ENCODE data around the gene RPL13. TPM values are rescaled to one million over a fixed set of nuclear protein-coding genes. Genes with fewer than 3 reads are reported as not detected.
A peak's percentile ranks its signal among the peaks of the same experiment; 100 is the strongest.

Gene RPL13
- total and polyA plus RNA-seq, 4 donors, result 1,505 to 6,820 (median 3,018) TPM

DNA sequence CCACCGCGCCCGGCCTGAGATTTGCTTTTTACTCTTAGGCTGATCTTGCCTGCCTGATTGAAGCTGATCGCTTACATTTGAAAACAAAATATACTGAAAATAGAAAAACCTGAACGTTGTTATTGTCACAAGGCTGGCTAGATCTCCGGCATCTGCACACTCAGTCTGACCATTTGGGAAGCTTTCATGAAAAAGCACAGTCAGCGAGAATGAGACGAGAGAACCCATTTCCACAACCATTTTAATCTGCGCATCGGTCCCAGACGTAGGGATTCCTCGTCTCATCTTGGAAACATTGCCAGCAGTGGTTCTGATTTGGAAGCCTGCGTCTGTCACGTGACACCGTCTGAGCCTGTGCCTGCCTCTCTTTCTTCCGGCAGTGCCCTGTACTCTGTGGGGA lies 31.4 kb upstream of the RPL13 start:
- intact Hi-C loops (cut with DNase I), result no loop called here
- Histone ChIP-seq H3K4me3 (ENCODE audit: low read length in 2 of 2) (no peak overlapping the region), H3K36me3 (ENCODE audit: control insufficient read depth in 1 of 2, insufficient read depth in 2 of 2, low read length in 1 of 2) (peaks cover 0 to 5% of the 10 kb centered on the region in 2 donors), H3K4me1 (ENCODE audit: control insufficient read depth in 1 of 2, insufficient read depth in 2 of 2, low read length in 2 of 2) (no peaks in the 10 kb centered on the region), H3K9me3 (ENCODE audit: control insufficient read depth, low read length) (no peaks in the 10 kb centered on the region), H3K27me3 (ENCODE audit: control insufficient read depth in 1 of 2, insufficient read depth in 2 of 2, low read length in 1 of 2) (no peaks in the 10 kb centered on the region), H3K27ac (ENCODE audit: low read depth in 1 of 2, low read length in 2 of 2) (no peak overlapping the region)
- WGBS, 2 donors, result 86 to 89% methylated on average over 16 of the region's 16 CpGs
- DNase-seq, result no peak
- no peak for ATAC-seq (ENCODE audit: low FRiP score)

GRCh38 chr16:89530401-89531381 lies 29.8 kb upstream of the RPL13 start:
- Histone ChIP-seq H3K27ac (ENCODE audit: low read depth in 1 of 2, low read length in 2 of 2) (no peak overlapping the region), H3K36me3 (ENCODE audit: control insufficient read depth in 1 of 2, insufficient read depth in 2 of 2, low read length in 1 of 2) (peaks cover 0 to 6% of the 10 kb centered on the region in 2 donors), H3K4me3 (ENCODE audit: low read length in 2 of 2) (no peak overlapping the region), H3K9me3 (ENCODE audit: control insufficient read depth, low read length) (no peaks in the 10 kb centered on the region), H3K4me1 (ENCODE audit: control insufficient read depth in 1 of 2, insufficient read depth in 2 of 2, low read length in 2 of 2) (no peaks in the 10 kb centered on the region), H3K27me3 (ENCODE audit: control insufficient read depth in 1 of 2, insufficient read depth in 2 of 2, low read length in 1 of 2) (no peaks in the 10 kb centered on the region)
- intact Hi-C loops (cut with DNase I), result no loop called here
- DNase-seq (no peak), ATAC-seq (ENCODE audit: low FRiP score) (no peak)
- 88 to 89% methylated on average over 37 of the region's 37 CpGs for WGBS, 2 donors

DNA sequence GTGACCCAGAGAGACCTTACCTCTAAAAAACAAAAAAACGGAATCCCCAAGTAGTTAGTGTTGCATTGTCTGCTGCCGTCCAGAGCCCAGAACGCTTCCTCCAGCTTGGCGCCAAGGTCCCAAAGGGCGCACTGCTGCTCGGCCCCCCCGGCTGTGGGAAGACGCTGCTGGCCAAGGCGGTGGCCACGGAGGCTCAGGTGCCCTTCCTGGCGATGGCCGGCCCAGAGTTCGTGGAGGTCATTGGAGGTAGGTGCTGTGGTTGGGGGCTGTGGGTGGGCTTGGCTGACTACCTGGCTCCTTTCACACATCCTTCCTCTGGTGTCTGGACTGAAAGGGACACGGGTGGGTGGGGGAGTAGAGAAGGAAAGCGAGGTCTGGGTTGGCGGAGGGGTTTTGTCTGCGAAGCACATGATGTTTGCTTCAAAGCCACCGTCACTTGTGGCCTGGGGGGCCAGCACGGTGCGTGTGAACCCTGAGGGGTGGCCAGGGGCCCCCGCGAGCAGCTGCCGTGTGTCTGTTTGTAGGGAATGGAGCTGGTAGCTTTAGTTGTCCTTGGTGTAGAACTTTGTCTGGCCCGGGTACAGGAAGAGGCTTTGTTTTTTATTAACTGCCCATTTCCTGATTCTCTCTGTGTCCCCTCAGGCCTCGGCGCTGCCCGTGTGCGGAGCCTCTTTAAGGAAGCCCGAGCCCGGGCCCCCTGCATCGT lies 28.5 kb upstream of the RPL13 start:
- Histone ChIP-seq H3K9me3 (ENCODE audit: control insufficient read depth, low read length) (no peaks in the 10 kb centered on the region), H3K4me3 (ENCODE audit: low read length in 2 of 2) (no peak overlapping the region), H3K27me3 (ENCODE audit: control insufficient read depth in 1 of 2, insufficient read depth in 2 of 2, low read length in 1 of 2) (no peaks in the 10 kb centered on the region), H3K27ac (ENCODE audit: low read depth in 1 of 2, low read length in 2 of 2) (no peak overlapping the region), H3K4me1 (ENCODE audit: control insufficient read depth in 1 of 2, insufficient read depth in 2 of 2, low read length in 2 of 2) (no peaks in the 10 kb centered on the region), H3K36me3 (ENCODE audit: control insufficient read depth in 1 of 2, insufficient read depth in 2 of 2, low read length in 1 of 2) (peaks cover 0 to 6% of the 10 kb centered on the region in 2 donors)
- WGBS, 2 donors, result 94% methylated on average over 31 of the region's 31 CpGs
- intact Hi-C loops (cut with DNase I), result no loop called here
- ATAC-seq (ENCODE audit: low FRiP score), result no peak
- no peak for DNase-seq

DNA sequence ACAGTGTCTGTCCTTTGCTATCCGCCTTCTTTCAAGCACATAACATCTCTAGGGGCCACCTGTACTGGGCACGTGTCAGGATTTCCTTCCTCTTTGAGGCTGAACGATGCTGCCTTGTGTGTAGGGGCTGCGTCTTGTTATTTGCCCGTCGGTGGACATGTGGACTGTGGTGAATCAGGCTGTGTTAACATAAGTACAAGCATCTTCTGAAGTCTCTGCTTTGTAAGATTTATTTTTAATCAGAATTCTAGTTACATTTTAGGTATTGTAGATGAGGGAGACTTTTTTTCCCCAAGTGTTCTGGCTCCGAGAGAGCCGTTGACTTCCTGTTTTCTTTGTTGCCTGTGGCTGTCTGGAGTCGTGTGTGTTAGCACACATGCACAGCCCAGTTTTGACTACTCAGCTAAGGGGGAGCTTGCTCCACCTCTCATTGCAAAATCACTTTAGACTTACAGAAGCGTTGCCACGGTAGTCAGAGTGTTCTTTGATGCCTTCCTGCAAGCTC lies 26.2 kb upstream of the RPL13 start:
- no peaks in the 10 kb centered on the region for H3K27me3 ChIP-seq (ENCODE audit: control insufficient read depth in 1 of 2, insufficient read depth in 2 of 2, low read length in 1 of 2)
- H3K9me3 ChIP-seq (ENCODE audit: control insufficient read depth, low read length), result no peaks in the 10 kb centered on the region
- peak; percentile 60 for ATAC-seq (ENCODE audit: low FRiP score)
- no peak overlapping the region for H3K27ac ChIP-seq (ENCODE audit: low read depth in 1 of 2, low read length in 2 of 2)
- 63 to 66% methylated on average over 11 of the region's 11 CpGs for WGBS, 2 donors
- peaks cover 0 to 7% of the 10 kb centered on the region in 2 donors for H3K36me3 ChIP-seq (ENCODE audit: control insufficient read depth in 1 of 2, insufficient read depth in 2 of 2, low read length in 1 of 2)
- no peaks in the 10 kb centered on the region for H3K4me1 ChIP-seq (ENCODE audit: control insufficient read depth in 1 of 2, insufficient read depth in 2 of 2, low read length in 2 of 2)
- no peak overlapping the region for H3K4me3 ChIP-seq (ENCODE audit: low read length in 2 of 2)
- peak in 1 of 2 donors; percentile 68 for DNase-seq
- intact Hi-C loops (cut with DNase I), result no loop called here

DNA sequence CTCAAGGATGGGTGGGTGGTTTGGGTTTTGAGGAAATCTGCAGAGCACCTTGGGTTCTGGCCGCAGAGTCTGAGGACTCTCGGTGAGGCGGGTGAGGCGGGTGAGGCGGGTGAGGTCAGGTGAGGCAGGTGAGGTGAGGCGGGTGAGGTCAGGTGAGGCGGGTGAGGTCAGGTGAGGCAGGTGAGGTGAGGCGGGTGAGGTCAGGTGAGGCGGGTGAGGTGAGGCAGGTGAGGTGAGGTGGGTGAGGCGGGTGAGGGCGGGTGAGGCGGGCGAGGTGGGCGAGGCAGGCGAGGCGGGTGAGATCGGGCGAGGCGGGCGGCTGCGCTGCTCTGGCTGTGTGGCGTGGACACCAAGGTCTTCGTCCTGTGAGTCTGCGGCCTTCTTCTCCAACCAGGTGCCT lies 24.1 kb upstream of the RPL13 start:
- Histone ChIP-seq H3K4me1 (ENCODE audit: control insufficient read depth in 1 of 2, insufficient read depth in 2 of 2, low read length in 2 of 2) (no peaks in the 10 kb centered on the region), H3K27me3 (ENCODE audit: control insufficient read depth in 1 of 2, insufficient read depth in 2 of 2, low read length in 1 of 2) (no peaks in the 10 kb centered on the region), H3K9me3 (ENCODE audit: control insufficient read depth, low read length) (no peaks in the 10 kb centered on the region), H3K36me3 (ENCODE audit: control insufficient read depth in 1 of 2, insufficient read depth in 2 of 2, low read length in 1 of 2) (peaks cover 0 to 3% of the 10 kb centered on the region in 2 donors), H3K27ac (ENCODE audit: low read depth in 1 of 2, low read length in 2 of 2) (no peak overlapping the region), H3K4me3 (ENCODE audit: low read length in 2 of 2) (no peak overlapping the region)
- intact Hi-C loops (cut with DNase I), result no loop called here
- DNase-seq (no peak), ATAC-seq (ENCODE audit: low FRiP score) (no peak)
- WGBS, 2 donors, result 94 to 97% methylated on average over 9 to 23 of the region's 24 CpGs

- ATAC-seq (ENCODE audit: low FRiP score), result no peak
- Histone ChIP-seq H3K27ac (ENCODE audit: low read depth in 1 of 2, low read length in 2 of 2) (no peak overlapping the region), H3K36me3 (ENCODE audit: control insufficient read depth in 1 of 2, insufficient read depth in 2 of 2, low read length in 1 of 2) (peaks cover 0 to 3% of the 10 kb centered on the region in 2 donors)
Observed at GRCh38 chr16:89536886-89537548, 23.5 kb upstream of the RPL13 start.

DNA sequence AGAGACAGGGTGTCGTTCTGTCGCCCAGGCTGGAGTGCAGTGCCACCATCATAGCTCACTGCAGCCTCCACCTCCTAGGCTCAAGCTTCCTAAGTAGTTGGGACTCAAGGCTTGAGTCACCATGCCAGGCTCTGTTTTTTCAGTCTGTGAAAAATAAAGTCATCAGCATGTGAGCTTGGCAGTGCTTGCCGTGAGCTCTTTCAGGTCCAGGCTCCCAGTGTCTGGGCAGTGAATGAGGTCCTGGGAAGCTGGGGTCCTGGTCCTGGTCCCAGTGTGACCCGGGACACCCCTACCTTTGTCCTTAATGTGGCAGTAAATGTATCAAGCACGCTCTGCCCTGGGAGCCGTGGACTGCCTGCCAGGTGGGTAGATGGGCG lies 22.9 kb upstream of the RPL13 start:
- no peak for DNase-seq

More at GRCh38 chr16:89536886-89537548, 23.5 kb upstream of the RPL13 start:
- DNase-seq, result no peak
- 87% methylated on average over 36 of the region's 36 CpGs for WGBS, 2 donors
- H3K4me1 ChIP-seq (ENCODE audit: control insufficient read depth in 1 of 2, insufficient read depth in 2 of 2, low read length in 2 of 2), result no peaks in the 10 kb centered on the region
- no peak overlapping the region for H3K4me3 ChIP-seq (ENCODE audit: low read length in 2 of 2)
- no peaks in the 10 kb centered on the region for H3K9me3 ChIP-seq (ENCODE audit: control insufficient read depth, low read length)
- intact Hi-C loops (cut with DNase I), result no loop called here
- no peaks in the 10 kb centered on the region for H3K27me3 ChIP-seq (ENCODE audit: control insufficient read depth in 1 of 2, insufficient read depth in 2 of 2, low read length in 1 of 2)

DNA sequence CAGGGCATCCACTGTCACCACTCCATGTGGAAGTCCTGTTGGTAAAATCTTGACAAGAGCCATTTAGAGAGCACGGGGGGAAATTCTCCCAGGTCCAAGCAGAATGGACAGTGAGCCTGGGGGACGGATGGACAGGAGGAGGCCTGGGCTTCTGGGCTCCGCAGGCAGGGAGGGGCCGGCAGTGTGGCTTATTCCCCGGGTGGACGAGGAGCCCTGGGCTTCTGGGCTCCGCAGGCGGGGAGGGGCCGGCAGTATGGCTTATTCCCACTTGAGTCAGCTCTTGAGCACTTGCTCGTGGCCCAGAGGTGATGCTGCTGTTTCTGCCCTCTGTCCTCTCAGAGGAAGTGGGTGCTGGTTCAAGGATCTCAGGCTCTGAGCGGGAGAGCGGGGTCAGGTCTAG lies 22.2 kb upstream of the RPL13 start:
- no peak for ATAC-seq (ENCODE audit: low FRiP score)
- intact Hi-C loops (cut with DNase I), result no loop called here
- no peak overlapping the region for H3K4me3 ChIP-seq (ENCODE audit: low read length in 2 of 2)
- no peaks in the 10 kb centered on the region for H3K4me1 ChIP-seq (ENCODE audit: control insufficient read depth in 1 of 2, insufficient read depth in 2 of 2, low read length in 2 of 2)
- H3K27ac ChIP-seq (ENCODE audit: low read depth in 1 of 2, low read length in 2 of 2), result no peak overlapping the region
- H3K27me3 ChIP-seq (ENCODE audit: control insufficient read depth in 1 of 2, insufficient read depth in 2 of 2, low read length in 1 of 2), result no peaks in the 10 kb centered on the region
- WGBS, 2 donors, result 92 to 94% methylated on average over 12 of the region's 12 CpGs
- no peak for DNase-seq
- H3K36me3 ChIP-seq (ENCODE audit: control insufficient read depth in 1 of 2, insufficient read depth in 2 of 2, low read length in 1 of 2), result peaks cover 0 to 3% of the 10 kb centered on the region in 2 donors
- no peaks in the 10 kb centered on the region for H3K9me3 ChIP-seq (ENCODE audit: control insufficient read depth, low read length)

More for the DNA sequence above, 22.9 kb upstream of the RPL13 start:
- peak; percentile 5 for ATAC-seq (ENCODE audit: low FRiP score)
- Histone ChIP-seq H3K4me3 (ENCODE audit: low read length in 2 of 2) (no peak overlapping the region), H3K9me3 (ENCODE audit: control insufficient read depth, low read length) (no peaks in the 10 kb centered on the region), H3K4me1 (ENCODE audit: control insufficient read depth in 1 of 2, insufficient read depth in 2 of 2, low read length in 2 of 2) (no peaks in the 10 kb centered on the region), H3K27me3 (ENCODE audit: control insufficient read depth in 1 of 2, insufficient read depth in 2 of 2, low read length in 1 of 2) (no peaks in the 10 kb centered on the region), H3K36me3 (ENCODE audit: control insufficient read depth in 1 of 2, insufficient read depth in 2 of 2, low read length in 1 of 2) (peaks cover 0 to 3% of the 10 kb centered on the region in 2 donors), H3K27ac (ENCODE audit: low read depth in 1 of 2, low read length in 2 of 2) (no peak overlapping the region)
- intact Hi-C loops (cut with DNase I), result no loop called here
- 78 to 86% methylated on average over 7 of the region's 7 CpGs for WGBS, 2 donors

Measured in aorta (tissue), 5 donors.